ENCODE data around the gene TANGO6.

DNA sequence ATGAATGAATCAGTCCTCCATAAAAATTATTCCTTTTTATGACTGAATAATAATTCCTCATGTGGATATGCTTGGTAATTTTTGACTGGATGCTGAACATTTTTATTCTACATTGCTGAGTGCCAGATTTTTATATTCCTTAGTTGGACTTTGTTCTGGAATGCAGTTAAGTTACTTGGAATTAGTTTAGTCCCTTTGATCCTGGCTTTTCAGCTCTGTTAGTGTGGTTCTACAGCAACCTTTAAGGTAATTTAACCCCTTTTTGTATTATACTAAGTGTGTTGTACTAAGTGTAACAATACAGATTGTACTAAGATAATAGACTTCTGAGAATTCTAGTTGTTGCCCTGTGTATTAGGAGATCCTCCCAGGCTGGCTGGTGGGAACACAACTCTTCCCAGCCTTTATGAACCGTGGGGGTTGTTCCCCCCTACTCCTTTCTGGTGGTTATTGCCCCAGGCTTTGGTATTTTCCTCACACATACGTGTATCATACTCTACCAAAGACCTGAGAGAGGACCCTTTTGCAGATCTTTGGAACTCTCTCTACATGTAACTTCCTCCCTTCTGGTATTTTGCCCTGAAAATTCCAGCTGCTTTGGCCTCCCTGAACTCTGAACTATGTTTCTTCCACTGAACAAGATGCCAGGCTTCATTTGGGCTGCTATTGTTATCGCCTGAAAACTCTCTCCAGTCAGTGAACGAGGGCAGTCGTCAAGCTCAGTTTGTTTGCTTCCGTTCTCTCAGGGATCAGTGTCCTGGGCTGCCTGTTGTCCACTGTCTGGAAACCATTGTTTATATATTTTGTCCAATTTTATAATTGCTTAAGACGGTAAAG lies 30.5 kb downstream of the TANGO6 start:
- no peak for TF ChIP-seq EZH2 (optimal IDR thresholded peaks at IDR 0.05; ENCODE audit: low read depth, low read length)
- TF ChIP-seq, protein P1, sequence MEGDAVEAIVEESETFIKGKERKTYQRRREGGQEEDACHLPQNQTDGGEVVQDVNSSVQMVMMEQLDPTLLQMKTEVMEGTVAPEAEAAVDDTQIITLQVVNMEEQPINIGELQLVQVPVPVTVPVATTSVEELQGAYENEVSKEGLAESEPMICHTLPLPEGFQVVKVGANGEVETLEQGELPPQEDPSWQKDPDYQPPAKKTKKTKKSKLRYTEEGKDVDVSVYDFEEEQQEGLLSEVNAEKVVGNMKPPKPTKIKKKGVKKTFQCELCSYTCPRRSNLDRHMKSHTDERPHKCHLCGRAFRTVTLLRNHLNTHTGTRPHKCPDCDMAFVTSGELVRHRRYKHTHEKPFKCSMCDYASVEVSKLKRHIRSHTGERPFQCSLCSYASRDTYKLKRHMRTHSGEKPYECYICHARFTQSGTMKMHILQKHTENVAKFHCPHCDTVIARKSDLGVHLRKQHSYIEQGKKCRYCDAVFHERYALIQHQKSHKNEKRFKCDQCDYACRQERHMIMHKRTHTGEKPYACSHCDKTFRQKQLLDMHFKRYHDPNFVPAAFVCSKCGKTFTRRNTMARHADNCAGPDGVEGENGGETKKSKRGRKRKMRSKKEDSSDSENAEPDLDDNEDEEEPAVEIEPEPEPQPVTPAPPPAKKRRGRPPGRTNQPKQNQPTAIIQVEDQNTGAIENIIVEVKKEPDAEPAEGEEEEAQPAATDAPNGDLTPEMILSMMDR (IDR thresholded peaks at IDR 0.05; ENCODE audit: low read length) = no peak
- no peak for TF ChIP-seq EZH2phosphoT487 (IDR thresholded peaks at IDR 0.05; ENCODE audit: low read length)

Measured in MM.1S (cell line).